Kidney (tissue), 14 donors: ENCODE results near the gene TCF25. TPM values are rescaled to one million over a fixed set of nuclear protein-coding genes. Genes with fewer than 3 reads are reported as not detected.

Experiments
- DNase-seq, 5 donors: peaks; one replicate each; pipeline ENCODE4 v3.0.0-alpha.2; 2013 to 2020
- FAIRE-seq: peaks from 2 replicates; lab custom pipeline; 2012; peaks lifted over from hg19 to GRCh38; lab: Jason Lieb, UNC
- H3K27ac ChIP-seq, 2 donors: one replicate each; pipeline ENCODE4 v1.7.0; 2013; ENCODE audit warnings: low read depth in 2 of 2, low read length in 2 of 2, inconsistent platforms in 1 of 2
- H3K27me3 ChIP-seq: one replicate; pipeline ENCODE4 v1.7.1; 2013; ENCODE audit warnings: low read length, inconsistent platforms; ENCODE audit not compliant: control insufficient read depth, insufficient read depth
- H3K36me3 ChIP-seq, 3 donors: one replicate each; pipeline versions ENCODE4 v1.7.0 to v1.7.1; 2013; ENCODE audit warnings: low read length in 3 of 3, control low read depth in 1 of 3, inconsistent platforms in 1 of 3; ENCODE audit not compliant: insufficient read depth in 3 of 3, control insufficient read depth in 2 of 3
- H3K4me1 ChIP-seq, 3 donors: one replicate each; pipeline versions ENCODE4 v1.7.0 to v1.7.1; 2013; ENCODE audit warnings: low read length in 3 of 3, inconsistent platforms in 1 of 3, low read depth in 1 of 3; ENCODE audit not compliant: control insufficient read depth in 2 of 3, insufficient read depth in 2 of 3
- H3K4me3 ChIP-seq, 3 donors: one replicate each; pipeline versions ENCODE4 v1.7.0 to v1.8.1; 2013; ENCODE audit warnings: low read length in 3 of 3, control low read depth in 1 of 3, inconsistent platforms in 1 of 3
- H3K9ac ChIP-seq, 3 donors: one replicate each; pipeline versions ENCODE4 v1.7.0 to v1.7.1; 2013; ENCODE audit warnings: low read length in 3 of 3, control low read depth in 1 of 3, inconsistent platforms in 1 of 3
- H3K9me3 ChIP-seq, 3 donors: one replicate each; pipeline versions ENCODE4 v1.7.0 to v1.7.1; 2013; ENCODE audit warnings: low read length in 3 of 3, control low read depth in 1 of 3, inconsistent platforms in 1 of 3; ENCODE audit not compliant: control insufficient read depth in 2 of 3, insufficient read depth in 1 of 3
- intact Hi-C: fragments of 100-400 bp; cut with DNase I; formaldehyde crosslinking; loops from one replicate; pipeline ENCODE4 v1.11.1; 2022
- polyA plus RNA-seq: library from polyadenylated mRNA; stranded (reverse); fragments of 350-450 nt; fragmentation: Illumina TruSeq; extraction: RNeasy Lipid Tissue Mini Kit (QIAGEN cat#74804); gene quantifications from one replicate; pipeline ENCODE4 v1.2.3, GENCODE V29; 2014; ENCODE audit warnings: low read depth, low replicate concordance; ENCODE audit not compliant: insufficient read depth
- total RNA-seq: library from RNA; stranded (reverse); fragmentation: NEBNext Ultra II Directional; extraction: Animal tissue kit (Norgen Biotek cat#: 25700); gene quantifications from one replicate; pipeline ENCODE4 v1.2.1, GENCODE V29; 2021
- TF ChIP-seq, protein P1 (sequence below): IDR thresholded peaks from 3 replicates; pipeline ENCODE4 v1.5.1; 2012; ENCODE audit warnings: mild to moderate bottlenecking, moderate library complexity, borderline replicate concordance; ENCODE audit not compliant: insufficient read depth; ENCODE audit errors: extremely low read depth
- donor health status: control.
- donor health status: control.
- donor health status: control.
- donor health status: control.
- donor health status: control.
- donor health status: DM: yes; HTN: yes; CAD: no.
- donor health status: Normal renal cell carcinoma (clear cell type).

The TCF25 gene
- total and polyA plus RNA-seq, 2 donors from 2014 or later: 157 to 209 TPM

DNA sequence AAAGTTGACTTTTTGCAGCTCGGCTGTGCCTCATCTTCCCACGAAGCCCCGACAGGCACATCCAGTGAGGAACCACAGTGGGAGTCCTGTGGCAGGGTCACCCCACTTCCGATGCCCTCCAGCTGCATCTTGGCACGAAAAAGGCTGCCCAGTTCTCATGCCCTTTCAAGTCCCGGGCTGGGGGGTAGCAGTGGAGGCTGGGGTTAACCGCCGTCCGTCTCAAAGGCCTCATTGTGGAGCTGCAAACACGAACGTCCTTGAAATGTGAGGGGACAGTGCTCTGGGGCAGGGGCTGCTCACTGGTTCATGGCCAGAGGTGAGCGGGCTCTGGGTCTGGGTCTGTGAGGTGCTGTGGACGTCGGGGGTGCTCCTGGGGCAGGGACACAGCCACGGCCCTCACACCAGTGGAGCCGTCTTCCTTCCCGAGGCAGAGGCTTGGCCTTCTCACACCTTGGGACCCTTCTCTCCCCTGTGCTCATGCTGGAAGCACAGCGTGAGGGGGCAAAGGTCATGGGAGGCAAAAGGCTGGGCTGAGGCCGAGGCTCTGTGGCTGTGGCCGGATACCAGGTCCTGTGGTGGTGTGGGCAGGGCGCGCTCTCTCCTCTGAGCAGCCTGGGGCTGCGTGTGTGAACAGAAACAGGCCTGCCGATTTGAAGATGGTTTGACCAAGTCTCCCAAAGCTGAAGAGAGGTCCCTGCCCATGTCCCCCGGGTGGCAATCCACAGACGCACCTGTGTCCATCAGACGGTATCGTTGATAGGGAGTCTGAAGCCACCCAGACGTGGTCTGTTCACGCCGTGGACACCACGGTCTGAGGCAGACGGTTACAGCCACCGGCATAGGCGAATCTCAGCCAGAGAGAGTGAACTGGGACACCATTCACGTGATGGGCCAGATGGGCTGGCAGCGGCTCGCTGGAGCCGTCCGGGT, 42.2 kb downstream of the TCF25 start:
- no peak overlapping the region for H3K4me3 ChIP-seq
- TF ChIP-seq, protein P1, sequence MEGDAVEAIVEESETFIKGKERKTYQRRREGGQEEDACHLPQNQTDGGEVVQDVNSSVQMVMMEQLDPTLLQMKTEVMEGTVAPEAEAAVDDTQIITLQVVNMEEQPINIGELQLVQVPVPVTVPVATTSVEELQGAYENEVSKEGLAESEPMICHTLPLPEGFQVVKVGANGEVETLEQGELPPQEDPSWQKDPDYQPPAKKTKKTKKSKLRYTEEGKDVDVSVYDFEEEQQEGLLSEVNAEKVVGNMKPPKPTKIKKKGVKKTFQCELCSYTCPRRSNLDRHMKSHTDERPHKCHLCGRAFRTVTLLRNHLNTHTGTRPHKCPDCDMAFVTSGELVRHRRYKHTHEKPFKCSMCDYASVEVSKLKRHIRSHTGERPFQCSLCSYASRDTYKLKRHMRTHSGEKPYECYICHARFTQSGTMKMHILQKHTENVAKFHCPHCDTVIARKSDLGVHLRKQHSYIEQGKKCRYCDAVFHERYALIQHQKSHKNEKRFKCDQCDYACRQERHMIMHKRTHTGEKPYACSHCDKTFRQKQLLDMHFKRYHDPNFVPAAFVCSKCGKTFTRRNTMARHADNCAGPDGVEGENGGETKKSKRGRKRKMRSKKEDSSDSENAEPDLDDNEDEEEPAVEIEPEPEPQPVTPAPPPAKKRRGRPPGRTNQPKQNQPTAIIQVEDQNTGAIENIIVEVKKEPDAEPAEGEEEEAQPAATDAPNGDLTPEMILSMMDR: no peak
- no peaks in the 10 kb centered on the region for H3K9me3 ChIP-seq
- intact Hi-C loops: no loop called here
- FAIRE-seq (no peak), DNase-seq (peak in 1 of 5 donors; percentile 62)
- no peak overlapping the region for H3K9ac ChIP-seq
- no peak overlapping the region for H3K27ac ChIP-seq
- H3K36me3 ChIP-seq: peaks cover 0 to 5% (median 4%) of the 10 kb centered on the region in 3 donors
- no peaks in the 10 kb centered on the region for H3K27me3 ChIP-seq
- peaks cover 0 to 7% (median 0%) of the 10 kb centered on the region in 3 donors for H3K4me1 ChIP-seq

DNA sequence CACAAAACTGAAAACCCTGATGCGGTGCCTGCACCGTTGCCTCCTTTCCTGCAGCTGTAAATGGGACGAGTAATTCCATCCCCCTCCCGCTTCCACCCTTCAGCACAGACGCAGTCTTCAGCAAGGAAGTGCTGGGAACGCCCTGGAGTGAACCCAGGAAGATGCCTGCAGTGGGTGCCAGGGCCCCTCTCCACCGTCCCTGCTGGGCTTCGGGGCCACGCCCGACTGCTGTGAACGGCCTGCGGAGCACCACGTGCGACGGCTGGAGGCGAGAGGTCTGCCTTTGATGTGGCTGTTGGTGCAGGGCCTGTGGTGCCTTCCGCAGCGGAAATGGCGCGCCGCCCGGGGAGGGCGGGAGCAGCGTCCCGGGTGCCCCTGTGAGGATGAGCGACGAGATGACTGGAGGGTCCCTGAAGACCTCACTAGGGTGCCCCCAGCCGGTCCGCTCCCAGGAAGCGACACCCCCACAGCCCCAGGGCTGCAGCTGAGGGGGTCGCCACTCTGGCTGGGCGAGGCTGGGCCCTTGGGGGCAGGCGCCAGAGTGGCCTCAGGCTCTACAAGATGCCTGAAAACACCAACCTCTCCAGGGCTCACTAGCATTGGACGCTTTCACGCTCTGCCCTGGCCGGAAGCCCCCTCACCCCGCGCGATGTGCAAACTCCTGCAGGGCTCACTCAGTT, 44.5 kb downstream of the TCF25 start:
- peak; percentile 66 to 96 (median 73) for DNase-seq
- Histone ChIP-seq H3K4me1 (peaks cover 0 to 9% (median 0%) of the 10 kb centered on the region in 3 donors), H3K9ac (no peak overlapping the region), H3K9me3 (no peaks in the 10 kb centered on the region), H3K27me3 (no peaks in the 10 kb centered on the region), H3K4me3 (peak overlapping the region in 1 of 3 donors; percentile 43), H3K36me3 (peaks cover 0 to 2% (median 0%) of the 10 kb centered on the region in 3 donors), H3K27ac (no peak overlapping the region)
- no peak for FAIRE-seq
- intact Hi-C loops: no loop called here
- TF ChIP-seq, protein P1: no peak

DNA sequence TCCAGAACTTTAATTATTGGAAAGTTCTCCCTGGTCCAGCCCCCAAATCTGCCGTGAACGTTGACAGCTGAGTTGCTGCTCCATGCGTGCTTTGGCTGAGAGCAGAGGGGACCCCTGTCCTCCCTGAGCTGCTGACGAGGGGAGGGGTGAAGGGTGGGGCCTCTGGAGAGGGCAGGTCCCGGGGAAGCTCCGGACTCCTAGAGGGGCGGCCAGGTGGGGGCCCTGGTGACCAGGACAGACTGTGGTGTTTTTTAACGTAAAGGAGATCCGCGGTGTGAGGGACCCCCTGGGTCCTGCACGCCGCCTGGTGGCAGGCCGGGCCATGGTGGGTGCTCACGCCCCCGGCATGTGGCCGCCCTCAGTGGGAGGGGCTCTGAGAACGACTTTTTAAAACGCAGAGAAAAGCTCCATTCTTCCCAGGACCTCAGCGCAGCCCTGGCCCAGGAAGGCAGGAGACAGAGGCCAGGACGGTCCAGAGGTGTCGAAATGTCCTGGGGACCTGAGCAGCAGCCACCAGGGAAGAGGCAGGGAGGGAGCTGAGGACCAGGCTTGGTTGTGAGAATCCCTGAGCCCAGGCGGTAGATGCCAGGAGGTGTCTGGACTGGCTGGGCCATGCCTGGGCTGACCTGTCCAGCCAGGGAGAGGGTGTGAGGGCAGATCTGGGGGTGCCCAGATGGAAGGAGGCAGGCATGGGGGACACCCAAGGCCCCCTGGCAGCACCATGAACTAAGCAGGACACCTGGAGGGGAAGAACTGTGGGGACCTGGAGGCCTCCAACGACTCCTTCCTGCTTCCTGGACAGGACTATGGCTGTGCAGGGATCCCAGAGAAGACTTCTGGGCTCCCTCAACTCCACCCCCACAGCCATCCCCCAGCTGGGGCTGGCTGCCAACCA, 45.3 kb downstream of the TCF25 start, which contains the start of gene MC1R:
Gene MC1R (plus strand): TSS at position 410 of the 895 bp plus-strand sequence. CDS start 397 bp downstream, at position 807.
- Histone ChIP-seq H3K4me3 (peak within 1 kb of the TSS in 1 of 3 donors; percentile 43), H3K9ac (no peak within 1 kb of the TSS), H3K9me3 (no peaks in the 10 kb centered on the region), H3K4me1 (peaks cover 0 to 9% (median 0%) of the 10 kb centered on the region in 3 donors), H3K36me3 (peaks cover 0 to 2% (median 0%) of the 10 kb centered on the region in 3 donors), H3K27ac (no peak within 1 kb of the TSS), H3K27me3 (no peaks in the 10 kb centered on the region)
- intact Hi-C loops: no loop called here
- TF ChIP-seq, protein P1: no peak
- FAIRE-seq (no peak), DNase-seq (peak; percentile 22 to 87 (median 65))
